ENCODE measurements around the gene OGT.

GRCh38 chrX:71581210-71581609, 48.3 kb downstream of the OGT start:
- TF ChIP-seq, protein P1, sequence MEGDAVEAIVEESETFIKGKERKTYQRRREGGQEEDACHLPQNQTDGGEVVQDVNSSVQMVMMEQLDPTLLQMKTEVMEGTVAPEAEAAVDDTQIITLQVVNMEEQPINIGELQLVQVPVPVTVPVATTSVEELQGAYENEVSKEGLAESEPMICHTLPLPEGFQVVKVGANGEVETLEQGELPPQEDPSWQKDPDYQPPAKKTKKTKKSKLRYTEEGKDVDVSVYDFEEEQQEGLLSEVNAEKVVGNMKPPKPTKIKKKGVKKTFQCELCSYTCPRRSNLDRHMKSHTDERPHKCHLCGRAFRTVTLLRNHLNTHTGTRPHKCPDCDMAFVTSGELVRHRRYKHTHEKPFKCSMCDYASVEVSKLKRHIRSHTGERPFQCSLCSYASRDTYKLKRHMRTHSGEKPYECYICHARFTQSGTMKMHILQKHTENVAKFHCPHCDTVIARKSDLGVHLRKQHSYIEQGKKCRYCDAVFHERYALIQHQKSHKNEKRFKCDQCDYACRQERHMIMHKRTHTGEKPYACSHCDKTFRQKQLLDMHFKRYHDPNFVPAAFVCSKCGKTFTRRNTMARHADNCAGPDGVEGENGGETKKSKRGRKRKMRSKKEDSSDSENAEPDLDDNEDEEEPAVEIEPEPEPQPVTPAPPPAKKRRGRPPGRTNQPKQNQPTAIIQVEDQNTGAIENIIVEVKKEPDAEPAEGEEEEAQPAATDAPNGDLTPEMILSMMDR (IDR thresholded peaks at IDR 0.05), result no peak
- TF ChIP-seq POLR2A (IDR thresholded peaks at IDR 0.05), result no peak
